Left ventricle myocardium inferior (tissue), 1 donor: Measurements from ENCODE around the gene SYNE1. TPM values are rescaled to one million over a fixed set of nuclear protein-coding genes. Genes with fewer than 3 reads are reported as not detected.

ENCODE experiments used
- DNase-seq: peaks from one replicate; pipeline ENCODE4 v3.0.0-alpha.2; 2020
- H3K27ac ChIP-seq: fragments of 200-600 bp; replicated peaks from 2 replicates; pipeline ENCODE4 v1.8.0; 2021
- H3K27me3 ChIP-seq: fragments of 200-600 bp; 2 replicates; pipeline ENCODE4 v1.8.0; 2021; ENCODE audit warnings: low read depth
- H3K36me3 ChIP-seq: fragments of 200-600 bp; 2 replicates; pipeline ENCODE4 v1.8.0; 2021
- H3K4me1 ChIP-seq: fragments of 200-600 bp; 2 replicates; pipeline ENCODE4 v1.8.0; 2021
- H3K4me3 ChIP-seq: fragments of 200-600 bp; 2 replicates; pipeline ENCODE4 v1.8.0; 2021; ENCODE audit warnings: mild to moderate bottlenecking, moderate library complexity
- H3K9me3 ChIP-seq: fragments of 200-600 bp; replicated peaks from 2 replicates; pipeline ENCODE4 v1.8.0; 2021
- intact Hi-C: fragments of 100-400 bp; cut with micrococcal nuclease; formaldehyde crosslinking; loops from one replicate; pipeline ENCODE4 v1.11.0; 2022
- total RNA-seq: library from RNA; stranded (reverse); fragmentation: NEBNext Ultra II Directional; extraction: Animal tissue kit (Norgen Biotek cat#: 25700); gene quantifications from one replicate; pipeline ENCODE4 v1.2.1, GENCODE V29; 2021
- TF ChIP-seq, protein P1 (sequence below): fragments of 200-600 bp; IDR thresholded peaks from 2 replicates; pipeline ENCODE4 v1.8.0; 2021; ENCODE audit warnings: antibody characterized with exemption, mild to moderate bottlenecking, borderline replicate concordance
- donor health status: DM: no; HTN: yes; CAD: no; lungs with severe emphysema.

The SYNE1 gene
- total RNA-seq, 1 donor from 2014 or later: 105 TPM

DNA sequence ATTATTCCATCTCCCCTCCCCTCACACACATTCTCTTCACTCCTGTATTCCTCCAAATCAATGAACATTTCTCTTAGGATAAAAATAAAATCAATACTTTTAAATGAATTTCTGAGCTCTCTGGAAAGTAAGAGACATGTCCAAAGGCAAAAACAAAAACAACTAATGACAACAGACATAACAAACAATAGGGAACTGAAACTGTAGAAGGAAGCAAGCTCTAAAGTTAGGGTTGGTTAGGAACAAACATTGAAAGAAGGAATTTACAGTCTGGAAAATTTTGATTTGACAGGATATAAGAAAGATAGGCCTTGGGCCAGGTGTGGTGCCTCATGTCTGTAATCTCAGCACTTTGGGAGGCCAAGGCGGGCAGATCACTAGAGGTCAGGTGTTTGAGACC, 43.0 kb upstream of the SYNE1 start:
- intact Hi-C loops: no loop called here
- no peak for DNase-seq
- no peaks in the 10 kb centered on the region for H3K36me3 ChIP-seq

DNA sequence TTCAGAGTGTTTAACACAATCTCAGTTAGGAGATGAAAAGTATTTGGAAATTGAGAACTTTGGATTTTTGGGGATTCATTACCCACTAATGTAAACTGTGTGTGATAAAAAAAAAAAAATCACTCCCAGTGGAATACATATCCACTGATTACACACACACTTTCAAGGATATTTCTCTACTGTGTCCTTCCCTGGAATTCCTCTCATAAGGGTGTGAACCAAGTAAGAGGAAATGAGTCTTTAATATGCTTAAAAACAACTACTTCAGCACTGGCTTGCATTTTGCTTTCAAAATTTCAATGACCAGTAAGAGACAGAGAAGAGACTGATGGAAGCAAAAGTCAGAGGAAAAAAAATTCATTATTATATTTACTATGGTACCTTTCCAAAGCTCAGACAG, 36.1 kb upstream of the SYNE1 start:
- H3K27ac ChIP-seq: peak overlapping the region; percentile 21
- no peaks in the 10 kb centered on the region for H3K27me3 ChIP-seq
- no peaks in the 10 kb centered on the region for H3K4me1 ChIP-seq
- H3K4me3 ChIP-seq: no peak overlapping the region
- DNase-seq: no peak
- H3K36me3 ChIP-seq: no peaks in the 10 kb centered on the region
- TF ChIP-seq, protein P1, sequence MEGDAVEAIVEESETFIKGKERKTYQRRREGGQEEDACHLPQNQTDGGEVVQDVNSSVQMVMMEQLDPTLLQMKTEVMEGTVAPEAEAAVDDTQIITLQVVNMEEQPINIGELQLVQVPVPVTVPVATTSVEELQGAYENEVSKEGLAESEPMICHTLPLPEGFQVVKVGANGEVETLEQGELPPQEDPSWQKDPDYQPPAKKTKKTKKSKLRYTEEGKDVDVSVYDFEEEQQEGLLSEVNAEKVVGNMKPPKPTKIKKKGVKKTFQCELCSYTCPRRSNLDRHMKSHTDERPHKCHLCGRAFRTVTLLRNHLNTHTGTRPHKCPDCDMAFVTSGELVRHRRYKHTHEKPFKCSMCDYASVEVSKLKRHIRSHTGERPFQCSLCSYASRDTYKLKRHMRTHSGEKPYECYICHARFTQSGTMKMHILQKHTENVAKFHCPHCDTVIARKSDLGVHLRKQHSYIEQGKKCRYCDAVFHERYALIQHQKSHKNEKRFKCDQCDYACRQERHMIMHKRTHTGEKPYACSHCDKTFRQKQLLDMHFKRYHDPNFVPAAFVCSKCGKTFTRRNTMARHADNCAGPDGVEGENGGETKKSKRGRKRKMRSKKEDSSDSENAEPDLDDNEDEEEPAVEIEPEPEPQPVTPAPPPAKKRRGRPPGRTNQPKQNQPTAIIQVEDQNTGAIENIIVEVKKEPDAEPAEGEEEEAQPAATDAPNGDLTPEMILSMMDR: no peak
- intact Hi-C loops: no loop called here
- H3K9me3 ChIP-seq: no peaks in the 10 kb centered on the region

More for the DNA sequence above, 43.0 kb upstream of the SYNE1 start:
- no peak overlapping the region for H3K27ac ChIP-seq
- H3K27me3 ChIP-seq: no peaks in the 10 kb centered on the region
- TF ChIP-seq, protein P1: no peak
- no peak overlapping the region for H3K4me3 ChIP-seq
- H3K9me3 ChIP-seq: no peaks in the 10 kb centered on the region
- H3K4me1 ChIP-seq: peaks cover 7% of the 10 kb centered on the region

DNA sequence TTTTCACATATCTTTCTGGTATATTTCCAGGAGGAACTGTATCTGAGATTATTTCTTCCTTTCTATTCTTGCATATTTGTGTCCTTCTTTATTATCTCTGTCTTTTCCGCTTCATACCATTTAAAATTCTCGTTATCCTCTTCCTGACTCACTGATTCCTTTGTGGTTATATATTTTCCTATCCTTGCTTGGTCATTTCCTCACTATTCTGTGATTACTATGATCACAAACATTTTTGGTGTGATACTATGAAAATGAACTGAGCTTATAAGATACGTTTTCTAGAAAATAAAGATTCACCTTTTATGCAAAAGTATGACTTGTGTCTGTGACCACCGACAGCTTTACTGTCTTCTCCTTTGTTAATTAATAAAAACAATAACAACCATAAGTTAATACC, 34.0 kb upstream of the SYNE1 start:
- no peak for DNase-seq
- Histone ChIP-seq H3K4me1 (no peaks in the 10 kb centered on the region), H3K4me3 (no peak overlapping the region), H3K27me3 (no peaks in the 10 kb centered on the region), H3K36me3 (no peaks in the 10 kb centered on the region), H3K27ac (no peak overlapping the region), H3K9me3 (peaks cover 10% of the 10 kb centered on the region)
- intact Hi-C loops: no loop called here
- TF ChIP-seq, protein P1: no peak

DNA sequence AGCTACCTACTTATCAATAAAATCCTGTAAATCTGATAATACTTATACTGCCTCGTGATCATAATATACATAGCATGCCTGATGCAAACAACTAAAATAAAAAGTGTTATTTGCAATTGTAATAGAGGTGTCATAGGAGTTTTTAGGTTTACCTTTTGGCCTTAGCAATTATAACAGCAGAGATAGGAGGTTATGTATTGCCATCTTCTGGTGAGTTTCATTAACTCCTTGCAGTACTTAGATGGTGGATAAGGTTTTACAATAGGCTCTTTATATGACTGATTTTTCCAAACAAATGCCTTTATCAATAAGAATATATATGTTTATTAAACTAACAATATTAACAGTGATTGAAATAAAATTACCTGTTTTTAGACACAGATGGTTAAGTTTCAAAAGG, 32.7 kb upstream of the SYNE1 start:
- no peaks in the 10 kb centered on the region for H3K36me3 ChIP-seq
- peaks cover 10% of the 10 kb centered on the region for H3K9me3 ChIP-seq
- H3K4me1 ChIP-seq: no peaks in the 10 kb centered on the region
- TF ChIP-seq, protein P1: peak; percentile 58
- no peak overlapping the region for H3K27ac ChIP-seq
- intact Hi-C loops: no loop called here
- H3K4me3 ChIP-seq: no peak overlapping the region
- no peaks in the 10 kb centered on the region for H3K27me3 ChIP-seq
- no peak for DNase-seq

DNA sequence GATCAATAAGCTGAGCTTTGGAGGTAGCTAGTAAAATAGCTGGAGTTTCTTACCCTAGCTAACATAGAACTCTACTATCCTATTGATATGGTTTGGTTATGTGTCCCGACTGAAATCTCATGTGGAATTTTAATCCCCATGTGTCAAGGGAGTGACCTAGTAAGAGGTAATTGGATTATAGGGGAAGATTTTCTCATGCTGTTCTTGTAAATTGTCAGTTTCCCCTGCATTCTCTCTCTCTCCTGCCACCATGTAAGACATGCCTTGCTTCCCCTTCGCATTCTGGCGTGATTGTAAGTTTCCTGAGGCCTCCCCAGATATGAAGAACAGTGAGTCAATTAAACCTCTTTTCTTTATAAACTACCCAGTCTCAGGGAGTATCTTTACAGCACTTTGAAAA, 24.6 kb upstream of the SYNE1 start:
- intact Hi-C loops: no loop called here

More for the DNA sequence above, 24.6 kb upstream of the SYNE1 start:
- DNase-seq: no peak
- peaks cover 3% of the 10 kb centered on the region for H3K9me3 ChIP-seq
- TF ChIP-seq, protein P1: no peak
- H3K36me3 ChIP-seq: no peaks in the 10 kb centered on the region
- no peak overlapping the region for H3K4me3 ChIP-seq
- no peaks in the 10 kb centered on the region for H3K4me1 ChIP-seq
- no peak overlapping the region for H3K27ac ChIP-seq
- no peaks in the 10 kb centered on the region for H3K27me3 ChIP-seq
